Activated CD8-positive, alpha-beta memory T cell treated with anti-CD3 and anti-CD28 coated beads for 48 hours (primary cell): ENCODE measurements around the gene CARD9.

ENCODE experiments used
- DNase-seq, 3 experiments: peaks; one replicate each; pipeline ENCODE4 v3.0.0-alpha.2; 2020; ENCODE audit warnings: low read depth in 2 of 3, low spot score in 2 of 3

CARD9 gene

GRCh38 chr9:136401173-136401922 lies 27.9 kb upstream of the CARD9 start:
- no peak for DNase-seq

- peak; percentile 67 to 74 (median 74) for DNase-seq
Observed at GRCh38 chr9:136400038-136400834, 26.8 kb upstream of the CARD9 start, which contains the start of gene SNAPC4. Gene SNAPC4, minus strand, starts transcription at chr9:136400170. Its CDS starts 1,742 bp downstream, at chr9:136398428.

- no peak for DNase-seq
Observed at GRCh38 chr9:136399176-136400037, 25.9 kb upstream of the CARD9 start.

- no peak for DNase-seq
Observed at GRCh38 chr9:136398286-136398685, 24.8 kb upstream of the CARD9 start.

GRCh38 chr9:136397643-136398042 lies 24.2 kb upstream of the CARD9 start:
- DNase-seq = no peak

GRCh38 chr9:136396219-136396515 lies 22.7 kb upstream of the CARD9 start:
- no peak for DNase-seq

GRCh38 chr9:136395345-136396218 lies 22.1 kb upstream of the CARD9 start:
- no peak for DNase-seq

GRCh38 chr9:136395020-136395340 lies 21.5 kb upstream of the CARD9 start:
- no peak for DNase-seq

- DNase-seq = no peak
Observed at GRCh38 chr9:136394312-136395019, 21.0 kb upstream of the CARD9 start.

- DNase-seq = no peak
Observed at GRCh38 chr9:136393531-136393930, 20.1 kb upstream of the CARD9 start.

GRCh38 chr9:136392538-136393449 lies 19.3 kb upstream of the CARD9 start:
- DNase-seq = no peak

GRCh38 chr9:136391737-136392537 lies 18.5 kb upstream of the CARD9 start:
- no peak for DNase-seq

- no peak for DNase-seq
Observed at GRCh38 chr9:136389396-136389795, 15.9 kb upstream of the CARD9 start.

- no peak for DNase-seq
Observed at GRCh38 chr9:136387217-136387616, 13.7 kb upstream of the CARD9 start.

GRCh38 chr9:136386018-136386417 lies 12.5 kb upstream of the CARD9 start:
- DNase-seq = no peak

GRCh38 chr9:136385015-136385414 lies 11.5 kb upstream of the CARD9 start:
- no peak for DNase-seq

GRCh38 chr9:136383436-136383835 lies 10.0 kb upstream of the CARD9 start:
- no peak for DNase-seq

GRCh38 chr9:136381966-136382513 lies 8.6 kb upstream of the CARD9 start:
- no peak for DNase-seq
